GM12892 (cell line): Measurements from ENCODE around the gene CD74.

ENCODE experiments used
- DNase-seq: peaks from one replicate; pipeline ENCODE4 v3.0.0; 2011; ENCODE audit not compliant: insufficient read length
- FAIRE-seq: peaks from 2 replicates; lab custom pipeline; 2011; peaks lifted over from hg19 to GRCh38; lab: Jason Lieb, UNC
- POLR2A ChIP-seq: IDR thresholded peaks from 2 replicates; pipeline ENCODE4 v1.6.1; 2011; ENCODE audit warnings: low read depth, low read length, control low read depth
- POLR2AphosphoS5 ChIP-seq: IDR thresholded peaks from 2 replicates; pipeline ENCODE4 v1.6.1; 2011; ENCODE audit warnings: low read depth, low read length, control low read depth
- TAF1 ChIP-seq: IDR thresholded peaks from 2 replicates; pipeline ENCODE4 v1.6.1; 2011; ENCODE audit warnings: low read depth, mild to moderate bottlenecking, control low read depth, low read length, borderline replicate concordance

Gene CD74

DNA sequence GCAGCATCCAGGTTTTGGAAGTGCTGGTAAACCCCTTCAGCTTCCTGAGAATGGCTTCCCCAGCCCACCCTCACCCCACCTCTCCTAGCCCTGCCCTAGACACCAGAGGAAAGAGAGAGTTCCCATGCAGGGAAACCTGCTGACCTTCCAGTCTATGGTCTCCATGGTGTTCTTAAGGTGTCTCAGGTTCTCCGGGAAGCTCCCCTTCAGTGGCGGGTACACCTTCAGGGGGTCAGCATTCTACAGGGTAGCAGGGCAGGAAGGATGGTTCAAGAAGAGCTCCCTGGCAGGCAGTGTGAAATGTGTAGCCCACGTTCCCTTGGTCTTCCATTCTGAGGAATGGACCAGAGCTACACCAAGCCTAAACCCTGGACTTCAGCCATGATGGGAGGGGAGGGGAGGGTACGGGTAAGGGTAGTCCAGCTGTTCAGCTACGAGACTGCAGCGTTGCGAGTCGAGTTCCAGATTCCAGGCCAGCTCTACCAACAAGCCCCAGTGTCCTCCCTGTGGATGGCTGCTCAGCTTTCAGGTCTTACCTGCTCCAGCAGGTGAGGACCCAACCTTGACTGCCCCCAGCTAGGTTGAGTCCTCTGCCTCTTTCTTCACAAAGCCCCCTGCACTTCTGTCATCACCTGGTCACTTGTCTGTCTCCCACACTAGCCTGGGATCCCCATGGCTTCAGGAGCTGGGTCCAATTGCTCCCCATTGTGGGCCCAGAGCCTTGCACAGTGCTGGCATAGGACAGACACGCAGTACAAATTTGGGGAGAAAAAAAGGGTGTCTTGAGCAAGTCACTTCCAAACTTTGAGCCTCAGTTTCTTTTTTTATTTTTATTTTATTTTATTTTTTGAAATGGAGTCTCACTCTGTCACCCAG lies 7.5 kb downstream of the CD74 start:
- DNase-seq (no peak), FAIRE-seq (peak; percentile 60)

DNA sequence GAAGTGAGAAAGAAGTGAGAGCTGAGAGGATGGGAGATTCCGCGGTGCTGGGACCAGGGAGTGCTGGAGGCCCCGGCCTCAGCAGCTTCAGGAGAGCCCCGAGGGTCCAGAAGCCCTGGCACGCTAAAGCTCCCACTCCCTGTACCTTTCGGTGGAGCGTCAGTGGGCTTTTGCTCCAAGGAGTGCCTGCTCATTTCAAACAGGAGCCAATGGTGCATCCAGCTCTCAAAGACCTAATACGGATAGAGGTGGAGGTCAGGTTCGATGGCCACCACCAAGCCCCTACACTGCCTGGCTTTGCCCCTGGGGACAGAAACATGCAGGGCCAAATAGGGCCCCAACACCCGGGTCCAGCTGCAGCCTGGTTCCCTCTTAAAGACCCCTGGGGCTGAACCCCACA lies 8.2 kb downstream of the CD74 start:
- no peak for DNase-seq
- no peak for FAIRE-seq
- TF ChIP-seq TAF1 = no peak
- peak; percentile 4 for TF ChIP-seq POLR2AphosphoS5
- peak; percentile 57 for TF ChIP-seq POLR2A

More for the DNA sequence above, 7.5 kb downstream of the CD74 start:
- TF ChIP-seq POLR2A (peak; percentile 90), POLR2AphosphoS5 (peak; percentile 99), TAF1 (0 out of 2 replicates have a peak, but pooled peaks have one; percentile 18)

DNA sequence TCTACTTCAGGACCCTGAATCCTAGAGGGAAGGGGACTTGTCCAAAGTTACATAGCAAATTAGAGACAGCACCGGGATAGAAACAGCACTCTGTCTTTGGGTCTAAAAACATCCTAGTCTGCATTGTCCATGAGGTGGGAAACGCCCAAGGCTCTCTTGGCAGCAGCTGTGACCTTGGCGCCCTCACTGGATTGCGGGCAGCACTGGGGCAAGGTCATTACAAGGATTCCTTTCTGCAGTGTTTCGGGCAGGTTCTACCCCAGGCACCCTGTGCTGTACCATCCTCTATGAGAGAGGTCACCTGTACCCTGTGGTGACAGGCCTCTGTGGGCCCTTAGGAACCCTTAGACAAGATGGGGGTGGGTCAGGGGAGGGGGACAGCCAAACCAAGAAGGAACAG lies 8.6 kb downstream of the CD74 start:
- no peak for DNase-seq
- TF ChIP-seq POLR2AphosphoS5 (peak; percentile 8), POLR2A (peak; percentile 55; the same call in 1 of the 2 replicates), TAF1 (no peak)
- FAIRE-seq = no peak

DNA sequence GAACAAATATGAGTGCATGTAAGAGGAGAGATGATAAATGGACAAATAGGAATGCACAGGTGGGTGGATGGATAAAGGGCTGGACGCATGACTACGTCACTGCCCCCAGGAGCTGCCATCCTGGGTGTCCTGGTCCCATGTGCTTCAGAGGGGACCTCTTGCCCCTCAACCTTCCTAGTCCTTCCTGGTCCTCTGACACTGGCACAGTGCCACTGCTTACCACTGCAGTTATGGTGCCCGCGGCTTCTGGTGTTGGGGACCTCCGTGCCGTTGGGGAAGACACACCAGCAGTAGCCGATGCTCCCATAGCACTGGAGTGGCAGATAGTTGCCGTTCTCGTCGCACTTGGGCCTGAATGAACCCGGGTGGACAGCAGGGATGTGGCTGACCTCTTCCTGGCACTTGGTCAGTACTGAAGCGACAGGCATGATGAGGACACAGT lies 9.8 kb downstream of the CD74 start:
- TF ChIP-seq POLR2AphosphoS5 (peak; percentile 87), POLR2A (peak; percentile 71), TAF1 (no peak)
- FAIRE-seq = peak; percentile 54
- no peak for DNase-seq

DNA sequence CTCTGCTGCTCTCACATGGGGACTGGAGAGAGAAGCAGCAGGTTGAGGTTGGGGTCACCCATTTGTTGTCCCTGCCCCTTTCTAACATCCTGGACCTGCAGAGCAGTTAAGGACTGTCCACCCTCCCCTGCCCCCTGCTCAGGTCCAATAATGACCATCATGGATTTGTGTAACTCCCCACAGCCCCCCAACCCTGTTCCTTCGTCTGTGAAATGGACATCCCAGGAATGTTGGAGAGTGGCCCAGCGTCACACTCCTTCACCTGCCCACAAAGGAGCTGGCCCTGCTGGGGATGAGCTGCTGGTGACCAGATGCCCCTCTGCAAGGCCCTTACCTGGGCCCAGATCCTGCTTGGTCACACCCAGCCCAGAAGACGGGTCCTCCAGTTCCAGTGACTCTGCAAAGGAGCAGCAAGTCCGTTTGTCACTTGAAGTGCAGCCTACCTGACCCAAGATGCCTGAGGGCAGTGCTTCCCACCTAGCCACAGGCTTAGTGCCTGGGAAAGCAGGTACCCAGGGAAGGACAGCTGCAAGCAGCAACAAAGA lies 10.4 kb downstream of the CD74 start:
- TF ChIP-seq TAF1 (no peak), POLR2AphosphoS5 (peak; percentile 73), POLR2A (peak; percentile 76)
- DNase-seq (no peak), FAIRE-seq (no peak)

DNA sequence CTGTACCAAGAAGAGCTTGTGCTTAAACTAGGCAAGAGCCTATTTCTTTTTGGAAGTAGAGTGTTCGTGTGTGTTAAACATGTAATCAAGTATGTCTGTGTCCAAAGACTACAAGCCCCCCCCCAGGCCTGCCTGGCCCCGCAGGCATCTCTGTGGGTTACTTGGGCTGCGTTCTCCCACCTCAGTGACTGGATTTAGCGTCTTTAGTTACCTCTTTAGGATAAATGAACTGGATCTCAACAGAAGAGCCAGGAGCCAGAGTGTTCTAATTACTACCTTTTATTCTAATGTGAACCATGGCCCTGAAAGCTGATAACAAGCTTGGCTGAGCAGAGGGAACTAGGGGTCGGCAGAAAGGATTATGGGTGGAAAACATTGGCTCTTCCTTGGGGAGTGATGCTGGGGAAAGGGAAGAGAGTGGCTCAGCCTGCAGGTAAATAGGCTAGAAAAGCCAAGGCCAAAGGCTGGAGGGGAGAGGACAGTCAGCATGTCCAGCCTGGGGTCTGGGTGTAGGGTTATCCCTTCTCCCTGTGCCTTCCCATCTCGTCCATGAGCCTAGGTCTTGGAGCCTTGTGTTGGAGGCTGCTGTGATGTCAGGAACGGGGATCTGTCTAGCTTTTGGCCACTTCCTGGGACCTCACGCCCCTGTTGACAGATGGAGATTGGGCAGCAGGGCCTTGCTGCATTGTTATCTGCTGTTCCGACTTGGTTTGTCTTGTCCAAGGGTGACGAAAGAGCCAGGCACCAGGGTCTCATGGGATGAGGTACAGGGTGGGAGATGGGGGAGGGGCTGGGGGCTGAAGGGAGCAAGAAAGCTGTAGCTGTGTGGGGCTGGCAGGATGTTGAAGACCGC lies 11.1 kb downstream of the CD74 start:
- FAIRE-seq = peak; percentile 9
- TF ChIP-seq TAF1 (no peak), POLR2A (peak; percentile 49), POLR2AphosphoS5 (peak; percentile 90)

DNA sequence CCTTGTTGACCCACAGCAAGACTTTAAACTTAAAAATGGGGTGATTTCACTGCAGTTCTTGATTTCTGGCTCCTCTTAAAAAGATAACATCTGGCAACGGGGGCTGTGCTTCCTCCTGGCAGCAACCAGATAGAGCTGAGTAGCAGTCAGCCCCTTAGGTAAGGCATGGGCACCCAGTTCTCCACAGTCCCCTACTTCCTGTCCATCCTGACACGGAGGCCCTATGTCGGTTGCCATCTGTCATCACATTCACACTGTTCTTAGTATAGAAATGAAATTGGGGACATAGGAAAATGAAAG lies 11.7 kb downstream of the CD74 start:
- FAIRE-seq (no peak), DNase-seq (no peak)
- TF ChIP-seq POLR2A (peak; percentile 11; the same call in 1 of the 2 replicates), TAF1 (no peak), POLR2AphosphoS5 (peak; percentile 23)

More for the DNA sequence above, 11.1 kb downstream of the CD74 start:
- no peak for DNase-seq

DNA sequence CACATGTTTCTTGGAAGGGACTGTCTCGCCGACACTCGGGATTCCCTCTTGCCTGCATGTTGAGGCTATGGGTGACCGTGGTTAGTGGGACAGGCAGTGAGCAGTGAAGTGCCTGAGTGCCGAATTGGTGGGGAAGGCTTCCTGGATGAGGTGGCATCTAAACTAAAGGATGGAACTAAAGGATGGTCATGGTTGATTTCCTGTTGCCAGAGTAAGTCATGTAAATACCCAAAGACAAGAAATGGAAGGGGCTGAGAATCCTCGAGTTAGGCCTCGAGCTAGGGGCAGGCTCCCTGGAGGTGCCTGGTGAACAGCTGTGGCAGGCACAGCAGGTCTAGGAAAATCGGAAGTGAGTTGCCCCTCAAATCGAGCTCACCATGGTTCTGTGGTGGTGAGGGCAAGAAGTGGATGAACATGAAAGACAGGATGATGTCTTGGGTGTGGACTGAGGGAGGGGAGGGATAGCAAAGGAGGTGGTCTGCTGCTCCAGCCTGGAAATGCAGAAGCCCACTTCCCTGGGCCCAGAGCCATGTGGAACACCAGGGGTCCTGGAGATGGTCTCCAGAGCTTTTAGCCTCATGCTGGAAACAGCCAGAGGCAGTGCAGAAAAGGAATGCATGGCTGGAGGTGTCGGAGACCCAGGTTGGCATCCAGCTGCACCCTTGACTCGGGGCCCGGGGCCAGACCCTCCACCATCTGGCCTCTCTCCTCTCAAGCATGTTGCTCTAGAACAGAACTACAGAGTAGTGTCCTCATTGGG lies 12.2 kb downstream of the CD74 start:
- FAIRE-seq = peak; percentile 82

DNA sequence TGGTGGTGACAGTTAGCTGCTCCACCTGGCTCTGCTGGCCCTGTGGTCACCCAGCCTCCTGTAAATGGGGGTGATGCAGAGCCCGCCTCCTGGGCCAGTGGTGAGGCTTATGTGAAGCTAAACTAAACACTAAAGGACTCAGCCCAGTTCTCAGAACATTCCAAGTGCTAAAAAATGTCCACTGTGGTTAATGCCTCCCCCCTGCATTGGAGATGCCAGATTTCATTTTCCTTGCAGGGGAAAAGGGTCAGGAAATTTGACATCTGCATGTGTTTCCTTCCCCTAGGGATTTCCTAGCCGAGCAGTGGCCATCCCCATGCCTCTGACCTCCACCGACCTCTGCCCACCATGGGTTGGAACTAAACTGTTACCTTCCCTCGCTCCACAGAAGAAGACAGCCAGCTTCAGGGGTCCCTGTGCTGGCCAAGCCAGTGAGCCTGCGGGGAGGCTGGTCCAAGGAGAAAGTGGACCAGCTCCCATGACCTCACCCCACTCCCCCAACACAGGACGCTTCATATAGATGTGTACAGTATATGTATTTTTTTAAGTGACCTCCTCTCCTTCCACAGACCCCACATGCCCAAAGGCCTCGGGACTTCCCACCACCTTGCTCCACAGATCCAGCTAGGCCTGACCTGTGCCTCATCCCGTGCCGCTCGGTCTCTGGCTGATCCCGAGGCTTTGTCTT lies 13.0 kb downstream of the CD74 start:
- no peak for FAIRE-seq
- peak; percentile 58 for TF ChIP-seq POLR2AphosphoS5
- TF ChIP-seq POLR2A = peak; percentile 35
- peak; percentile 42; the same call in 1 of the 2 replicates for TF ChIP-seq TAF1

More for the DNA sequence above, 12.2 kb downstream of the CD74 start:
- TF ChIP-seq TAF1 = peak; percentile 59
- TF ChIP-seq POLR2A = peak; percentile 92
- TF ChIP-seq POLR2AphosphoS5 = peak; percentile 98
- DNase-seq = no peak

DNA sequence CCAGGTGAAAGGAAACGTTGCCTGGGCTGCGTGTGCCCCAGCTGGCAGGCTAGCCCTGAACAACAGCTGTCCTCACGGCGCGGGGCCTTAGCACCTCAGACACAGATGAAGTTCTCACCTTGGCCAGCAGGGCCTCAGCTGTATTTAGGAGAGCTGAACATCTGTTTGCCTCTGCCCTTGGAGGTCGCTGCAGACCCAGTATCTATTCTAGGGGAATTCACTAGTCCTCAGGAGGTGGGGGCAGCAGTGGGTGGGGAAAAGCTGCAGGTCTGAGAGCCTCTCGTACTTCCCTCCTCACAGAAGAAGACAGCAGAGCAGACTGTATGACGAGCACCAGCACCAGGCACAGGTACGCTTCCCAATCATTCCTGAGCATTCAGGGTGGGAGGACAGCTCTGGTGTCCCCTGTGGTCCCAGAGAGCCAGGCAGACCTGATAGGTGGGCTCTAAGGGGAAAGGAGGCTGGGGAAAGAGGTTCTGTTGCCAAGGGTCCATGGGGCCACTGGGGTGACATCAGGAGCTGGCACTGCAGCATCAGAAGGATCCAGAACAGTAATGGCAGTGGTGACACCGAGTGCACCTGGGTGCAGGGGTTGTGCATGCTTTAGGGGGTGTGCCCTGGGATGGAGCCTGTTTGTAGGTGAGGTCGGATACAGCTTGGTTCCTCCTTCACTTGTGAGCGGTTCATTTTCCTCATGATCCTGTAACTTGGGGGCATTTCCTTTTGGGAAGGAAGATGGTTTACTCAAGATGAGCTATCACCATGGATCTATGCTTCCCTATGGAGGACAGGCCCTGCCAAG lies 13.8 kb downstream of the CD74 start:
- peak; percentile 86 for TF ChIP-seq POLR2A
- peak; percentile 94 for TF ChIP-seq POLR2AphosphoS5
- TF ChIP-seq TAF1 = no peak
- FAIRE-seq (peak; percentile 96), DNase-seq (peak; percentile 71)

More for the DNA sequence above, 13.0 kb downstream of the CD74 start:
- DNase-seq = no peak
